Activated CD8-positive, alpha-beta T cell treated with anti-CD3 and anti-CD28 coated beads for 36 hours (primary cell): ENCODE results near the gene ANO1. TPM values are rescaled to one million over a fixed set of nuclear protein-coding genes. Genes with fewer than 3 reads are reported as not detected.

ENCODE experiments used
- ATAC-seq: fragments of 200-7000 bp; cut with Tn5 transposase; one replicate; pipeline ENCODE4 v1.10.0; 2021; ENCODE audit warnings: mild to moderate bottlenecking, moderate library complexity
- CTCF ChIA-PET: fragments of 350-600 bp; sonication (Branson Sonifier 250); formaldehyde crosslinking; loops from one replicate; lab custom pipeline; 2021; ENCODE audit warnings: antibody characterized with exemption; lab: Charles Lee
- POLR2A ChIA-PET: fragments of 350-600 bp; sonication (Branson Sonifier 250); formaldehyde crosslinking; loops from one replicate; lab custom pipeline; 2021; ENCODE audit warnings: antibody characterized with exemption; lab: Charles Lee
- DNase-seq: peaks from one replicate; pipeline ENCODE4 v3.0.0-alpha.2; 2020
- H3K27ac Mint-ChIP-seq: one replicate; pipeline ENCODE4 v1.8.0; 2021; ENCODE audit warnings: mild to moderate bottlenecking, mixed read lengths
- H3K27me3 Mint-ChIP-seq: one replicate; pipeline ENCODE4 v1.8.0; 2021; ENCODE audit warnings: mixed read lengths
- H3K36me3 Mint-ChIP-seq: one replicate; pipeline ENCODE4 v1.8.0; 2021; ENCODE audit warnings: low read depth, mixed read lengths
- H3K4me1 Mint-ChIP-seq: one replicate; pipeline ENCODE4 v1.8.0; 2021; ENCODE audit warnings: low read depth, mixed read lengths
- H3K4me3 Mint-ChIP-seq: one replicate; pipeline ENCODE4 v1.8.0; 2021; ENCODE audit warnings: mild to moderate bottlenecking, moderate library complexity, mixed read lengths
- H3K9me3 Mint-ChIP-seq: one replicate; pipeline ENCODE4 v1.8.0; 2021; ENCODE audit warnings: mixed read lengths
- CTCF ChIP-seq: fragments of 200-600 bp; IDR thresholded peaks from one replicate; pipeline ENCODE4 v1.8.0; 2022; ENCODE audit warnings: antibody characterized with exemption, mild to moderate bottlenecking
- intact Hi-C: fragments of 100-400 bp; cut with micrococcal nuclease; formaldehyde crosslinking; loops from one replicate; pipeline ENCODE4 v1.10.0; 2022
- total RNA-seq, 2 experiments: library from RNA; stranded (reverse); gene quantifications; one replicate each; pipeline ENCODE4 v1.2.3, GENCODE V29; 2021

The ANO1 gene
- total RNA-seq, 2 experiments from 2014 or later: not detected

GRCh38 chr11:70072861-70073755 lies 5.0 kb upstream of the ANO1 start:
- Mint-ChIP-seq H3K4me3 (no peak overlapping the region), H3K27ac (no peak overlapping the region), H3K36me3 (no peaks in the 10 kb centered on the region), H3K4me1 (peaks cover 7% of the 10 kb centered on the region), H3K27me3 (peaks cover 53% of the 10 kb centered on the region), H3K9me3 (no peaks in the 10 kb centered on the region)
- CTCF ChIA-PET: no interaction called here
- intact Hi-C loops: no loop called here
- ATAC-seq (no peak), DNase-seq (no peak)
- POLR2A ChIA-PET: no interaction called here
- TF ChIP-seq CTCF: no peak

DNA sequence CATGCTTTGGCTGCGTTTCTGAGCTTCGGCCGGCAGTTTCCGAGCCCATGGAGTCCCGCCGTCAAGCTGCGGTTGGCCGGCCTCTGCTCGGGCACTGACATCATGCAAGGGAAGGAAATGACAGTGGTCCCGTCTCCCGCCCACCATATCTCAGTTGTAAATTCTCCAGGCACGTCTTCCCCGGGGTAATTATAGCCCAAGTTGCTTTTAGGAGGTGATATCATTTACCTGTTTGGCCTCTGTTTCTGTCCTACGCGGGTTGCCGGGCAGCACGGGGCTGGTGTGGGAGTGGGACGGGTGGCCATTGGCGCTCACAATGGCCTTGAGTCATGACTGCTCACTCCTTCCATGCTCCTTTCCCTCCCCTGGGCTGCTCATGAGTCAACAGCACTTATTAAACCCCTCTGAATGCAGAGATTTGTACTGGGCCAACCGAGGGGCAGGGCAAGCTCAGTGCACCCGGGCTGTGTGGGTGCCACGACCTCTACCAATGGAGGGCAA lies 4.2 kb upstream of the ANO1 start:
- ChIA-PET CTCF (no interaction called here), POLR2A (no interaction called here)
- Mint-ChIP-seq H3K9me3 (no peaks in the 10 kb centered on the region), H3K27me3 (peaks cover 50% of the 10 kb centered on the region), H3K4me3 (no peak overlapping the region), H3K36me3 (no peaks in the 10 kb centered on the region), H3K4me1 (peaks cover 7% of the 10 kb centered on the region), H3K27ac (no peak overlapping the region)
- peak; percentile 48 for DNase-seq
- intact Hi-C loops: no loop called here
- ATAC-seq: peak; percentile 75
- no peak for TF ChIP-seq CTCF

- ChIA-PET POLR2A (no interaction called here), CTCF (no interaction called here)
- no peak for DNase-seq
- Mint-ChIP-seq H3K36me3 (no peaks in the 10 kb centered on the region), H3K27ac (no peak overlapping the region), H3K4me1 (peaks cover 7% of the 10 kb centered on the region), H3K9me3 (no peaks in the 10 kb centered on the region), H3K27me3 (peaks cover 49% of the 10 kb centered on the region), H3K4me3 (no peak overlapping the region)
- no peak for ATAC-seq
- TF ChIP-seq CTCF: no peak
- intact Hi-C loops: no loop called here
These were observed 3.4 kb upstream of the ANO1 start for GRCh38 chr11:70074746-70075145.

DNA sequence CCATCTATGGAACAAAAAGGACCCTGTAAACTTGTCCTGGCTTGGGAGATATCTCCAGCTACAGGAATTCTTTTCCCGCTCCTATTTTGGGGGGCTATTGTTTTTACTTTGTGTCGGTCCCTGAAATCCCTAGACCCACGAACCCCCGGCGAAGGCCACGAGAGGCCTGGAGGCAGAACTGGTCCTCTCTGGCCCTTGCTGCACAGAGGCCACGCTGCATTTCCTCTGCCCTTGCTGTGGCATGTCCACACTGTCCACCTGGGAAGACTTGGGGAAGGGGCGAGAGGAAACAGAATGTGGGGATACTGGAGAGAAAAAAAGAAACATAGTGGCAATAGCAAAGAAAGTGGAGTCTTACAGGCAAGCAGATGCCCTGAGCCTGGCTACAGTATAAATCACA lies 2.3 kb upstream of the ANO1 start:
- no peak overlapping the region for H3K4me3 Mint-ChIP-seq
- H3K9me3 Mint-ChIP-seq: no peaks in the 10 kb centered on the region
- DNase-seq: no peak
- intact Hi-C loops: no loop called here
- ATAC-seq: no peak
- H3K4me1 Mint-ChIP-seq: peaks cover 7% of the 10 kb centered on the region
- H3K36me3 Mint-ChIP-seq: no peaks in the 10 kb centered on the region
- H3K27ac Mint-ChIP-seq: no peak overlapping the region
- POLR2A ChIA-PET: no interaction called here
- peaks cover 45% of the 10 kb centered on the region for H3K27me3 Mint-ChIP-seq
- CTCF ChIA-PET: no interaction called here
- no peak for TF ChIP-seq CTCF

GRCh38 chr11:70076461-70076931 lies 1.6 kb upstream of the ANO1 start:
- Mint-ChIP-seq H3K4me3 (no peak overlapping the region), H3K27ac (no peak overlapping the region), H3K4me1 (peaks cover 7% of the 10 kb centered on the region), H3K36me3 (no peaks in the 10 kb centered on the region), H3K27me3 (peaks cover 41% of the 10 kb centered on the region), H3K9me3 (no peaks in the 10 kb centered on the region)
- ChIA-PET POLR2A (no interaction called here), CTCF (no interaction called here)
- intact Hi-C loops: no loop called here
- TF ChIP-seq CTCF: no peak
- ATAC-seq: no peak
- DNase-seq: no peak
